K562 (cell line): ENCODE results near the gene FAM78A.

Source experiments
- BMI1 ChIP-seq: fragments of 150-350 bp; IDR thresholded peaks from 2 replicates; pipeline ENCODE4 v1.6.1; 2014; ENCODE audit warnings: low read length
- POLR2A ChIP-seq: fragments of 450-650 bp; conservative IDR thresholded peaks from 2 replicates; pipeline ENCODE4 v1.6.1; 2016
- ZFPM2 ChIP-seq: fragments of 250-450 bp; sonication (Bioruptor Pico); IDR thresholded peaks from 2 replicates; pipeline ENCODE4 v1.5.1; 2022; ENCODE audit warnings: mild to moderate bottlenecking
- ZNF184 ChIP-seq: sonication (generic); formaldehyde crosslinking; IDR thresholded peaks from 2 replicates; pipeline ENCODE4 v1.5.0; 2020; ENCODE audit warnings: missing genetic modification reagents
- ZNF354B ChIP-seq: fragments of 250-450 bp; sonication (Bioruptor Pico); IDR thresholded peaks from 2 replicates; pipeline ENCODE4 v1.4.0; 2020
- ZNF431 ChIP-seq: sonication (generic); formaldehyde crosslinking; IDR thresholded peaks from 2 replicates; pipeline ENCODE4 v1.8.0; 2022; ENCODE audit warnings: mild to moderate bottlenecking, missing genetic modification reagents
- ZNF707 ChIP-seq: fragments of 250-450 bp; sonication (Bioruptor Pico); conservative IDR thresholded peaks from 2 replicates; pipeline ENCODE4 v1.8.0; 2022; ENCODE audit warnings: inconsistent platforms, mild to moderate bottlenecking, moderate library complexity
- ZZZ3 ChIP-seq: fragments of 450-650 bp; IDR thresholded peaks from 2 replicates; pipeline ENCODE4 v1.6.1; 2016; ENCODE audit warnings: antibody characterized with exemption, mild to moderate bottlenecking, moderate library complexity
- TF ChIP-seq, protein P1 (sequence below): fragments of 450-650 bp; conservative IDR thresholded peaks from 2 replicates; pipeline ENCODE4 v1.6.1; 2016; ENCODE audit warnings: missing genetic modification characterization, low read depth, mild to moderate bottlenecking, missing compliant biosample characterization, moderate library complexity
- TF ChIP-seq, protein P2 (sequence below): sonication (generic); formaldehyde crosslinking; IDR thresholded peaks from 2 replicates; pipeline ENCODE4 v1.9.0; 2022; ENCODE audit warnings: mild to moderate bottlenecking, missing genetic modification reagents
- TF ChIP-seq, protein P3 (sequence below), 3 experiments: IDR thresholded peaks in 2 of 3; conservative IDR thresholded peaks in 1 of 3; 2 replicates each; pipeline ENCODE4 v1.5.1; 2011 to 2012; ENCODE audit warnings: low read length in 3 of 3, mild to moderate bottlenecking in 3 of 3, control low read depth in 2 of 3, improper control_type of control experiment in 1 of 3, inconsistent platforms in 1 of 3, low read depth in 1 of 3, mixed read lengths in 1 of 3, moderate library complexity in 1 of 3; ENCODE audit not compliant: insufficient read depth in 2 of 3
- TF ChIP-seq, protein P4 (sequence below): IDR thresholded peaks from 3 replicates; pipeline ENCODE4 v1.6.1; 2011; ENCODE audit warnings: borderline replicate concordance, mild to moderate bottlenecking, moderate library complexity; ENCODE audit not compliant: insufficient read length; ENCODE audit errors: extremely low read depth

DNA sequence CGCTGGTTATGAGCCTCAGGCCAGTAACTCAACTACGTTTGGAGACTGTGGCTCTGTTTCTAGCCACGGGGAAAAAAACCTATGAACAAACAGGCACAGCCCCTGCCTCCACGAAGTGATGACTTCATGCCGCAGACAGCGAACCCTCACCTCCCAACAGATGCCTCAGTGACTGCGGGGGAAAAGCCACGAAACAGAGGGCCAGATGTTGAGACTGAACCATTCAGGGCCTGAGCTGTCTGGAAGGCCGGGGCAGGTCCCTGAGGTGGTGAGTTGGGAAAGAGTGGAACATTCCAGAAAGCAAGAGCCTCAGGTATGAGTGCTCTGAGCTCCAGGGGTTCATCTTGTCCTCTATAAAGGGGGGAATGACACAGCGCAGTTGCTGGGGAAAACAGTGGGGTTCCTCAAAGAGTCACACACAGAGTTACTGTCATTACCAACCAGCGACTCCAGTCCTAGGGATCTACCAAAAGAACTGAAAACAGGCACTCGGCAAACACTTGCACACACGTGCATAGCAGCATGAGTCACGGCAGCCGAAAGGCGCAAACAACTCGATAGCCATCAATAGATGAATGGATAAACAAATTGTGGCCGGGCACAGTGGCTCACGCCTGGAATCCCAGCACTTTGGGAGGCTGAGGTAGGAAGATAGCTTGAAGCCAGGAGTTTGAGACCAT lies 28.5 kb upstream of the FAM78A start:
- TF ChIP-seq, protein P1, sequence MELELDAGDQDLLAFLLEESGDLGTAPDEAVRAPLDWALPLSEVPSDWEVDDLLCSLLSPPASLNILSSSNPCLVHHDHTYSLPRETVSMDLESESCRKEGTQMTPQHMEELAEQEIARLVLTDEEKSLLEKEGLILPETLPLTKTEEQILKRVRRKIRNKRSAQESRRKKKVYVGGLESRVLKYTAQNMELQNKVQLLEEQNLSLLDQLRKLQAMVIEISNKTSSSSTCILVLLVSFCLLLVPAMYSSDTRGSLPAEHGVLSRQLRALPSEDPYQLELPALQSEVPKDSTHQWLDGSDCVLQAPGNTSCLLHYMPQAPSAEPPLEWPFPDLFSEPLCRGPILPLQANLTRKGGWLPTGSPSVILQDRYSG (tag): no peak
- TF ChIP-seq ZNF707 (CRISPR knock-in tag) (no peak), ZNF431 (CRISPR knock-in tag) (no peak), BMI1 (no peak), POLR2A (no peak), ZNF184 (CRISPR knock-in tag) (no peak), ZZZ3 (no peak), ZFPM2 (no peak), ZNF354B (CRISPR knock-in tag) (no peak)
- TF ChIP-seq, protein P2, sequence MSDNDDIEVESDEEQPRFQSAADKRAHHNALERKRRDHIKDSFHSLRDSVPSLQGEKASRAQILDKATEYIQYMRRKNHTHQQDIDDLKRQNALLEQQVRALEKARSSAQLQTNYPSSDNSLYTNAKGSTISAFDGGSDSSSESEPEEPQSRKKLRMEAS (CRISPR knock-in tag): peak; percentile 27; the same call in 1 of the 2 replicates
- TF ChIP-seq, protein P3, sequence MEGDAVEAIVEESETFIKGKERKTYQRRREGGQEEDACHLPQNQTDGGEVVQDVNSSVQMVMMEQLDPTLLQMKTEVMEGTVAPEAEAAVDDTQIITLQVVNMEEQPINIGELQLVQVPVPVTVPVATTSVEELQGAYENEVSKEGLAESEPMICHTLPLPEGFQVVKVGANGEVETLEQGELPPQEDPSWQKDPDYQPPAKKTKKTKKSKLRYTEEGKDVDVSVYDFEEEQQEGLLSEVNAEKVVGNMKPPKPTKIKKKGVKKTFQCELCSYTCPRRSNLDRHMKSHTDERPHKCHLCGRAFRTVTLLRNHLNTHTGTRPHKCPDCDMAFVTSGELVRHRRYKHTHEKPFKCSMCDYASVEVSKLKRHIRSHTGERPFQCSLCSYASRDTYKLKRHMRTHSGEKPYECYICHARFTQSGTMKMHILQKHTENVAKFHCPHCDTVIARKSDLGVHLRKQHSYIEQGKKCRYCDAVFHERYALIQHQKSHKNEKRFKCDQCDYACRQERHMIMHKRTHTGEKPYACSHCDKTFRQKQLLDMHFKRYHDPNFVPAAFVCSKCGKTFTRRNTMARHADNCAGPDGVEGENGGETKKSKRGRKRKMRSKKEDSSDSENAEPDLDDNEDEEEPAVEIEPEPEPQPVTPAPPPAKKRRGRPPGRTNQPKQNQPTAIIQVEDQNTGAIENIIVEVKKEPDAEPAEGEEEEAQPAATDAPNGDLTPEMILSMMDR (IDR thresholded peaks at IDR 0.05 in 2 of 3, conservative IDR thresholded peaks at IDR 0.05 in 1 of 3; ENCODE audit: insufficient read depth in 2 of 3, low read depth in 1 of 3, low read length in 3 of 3): no peak
- TF ChIP-seq, protein P4, sequence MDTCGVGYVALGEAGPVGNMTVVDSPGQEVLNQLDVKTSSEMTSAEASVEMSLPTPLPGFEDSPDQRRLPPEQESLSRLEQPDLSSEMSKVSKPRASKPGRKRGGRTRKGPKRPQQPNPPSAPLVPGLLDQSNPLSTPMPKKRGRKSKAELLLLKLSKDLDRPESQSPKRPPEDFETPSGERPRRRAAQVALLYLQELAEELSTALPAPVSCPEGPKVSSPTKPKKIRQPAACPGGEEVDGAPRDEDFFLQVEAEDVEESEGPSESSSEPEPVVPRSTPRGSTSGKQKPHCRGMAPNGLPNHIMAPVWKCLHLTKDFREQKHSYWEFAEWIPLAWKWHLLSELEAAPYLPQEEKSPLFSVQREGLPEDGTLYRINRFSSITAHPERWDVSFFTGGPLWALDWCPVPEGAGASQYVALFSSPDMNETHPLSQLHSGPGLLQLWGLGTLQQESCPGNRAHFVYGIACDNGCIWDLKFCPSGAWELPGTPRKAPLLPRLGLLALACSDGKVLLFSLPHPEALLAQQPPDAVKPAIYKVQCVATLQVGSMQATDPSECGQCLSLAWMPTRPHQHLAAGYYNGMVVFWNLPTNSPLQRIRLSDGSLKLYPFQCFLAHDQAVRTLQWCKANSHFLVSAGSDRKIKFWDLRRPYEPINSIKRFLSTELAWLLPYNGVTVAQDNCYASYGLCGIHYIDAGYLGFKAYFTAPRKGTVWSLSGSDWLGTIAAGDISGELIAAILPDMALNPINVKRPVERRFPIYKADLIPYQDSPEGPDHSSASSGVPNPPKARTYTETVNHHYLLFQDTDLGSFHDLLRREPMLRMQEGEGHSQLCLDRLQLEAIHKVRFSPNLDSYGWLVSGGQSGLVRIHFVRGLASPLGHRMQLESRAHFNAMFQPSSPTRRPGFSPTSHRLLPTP: no peak
